Tibial nerve (tissue), 3 donors: ENCODE measurements around the gene ZNF512B.

ENCODE experiments used
- POLR2A ChIP-seq, 2 donors: fragments of 450-650 bp; IDR thresholded peaks; one replicate each; pipeline ENCODE4 v1.6.1; 2017; ENCODE audit warnings: antibody characterized with exemption in 2 of 2, mild to moderate bottlenecking in 2 of 2, moderate library complexity in 2 of 2
- TF ChIP-seq, protein P1 (sequence below), 5 experiments: fragments of 200-600 bp in 3 of 5; fragments of 450-650 bp in 2 of 5; sonication (generic) in 3 of 5; IDR thresholded peaks; one replicate each; pipeline ENCODE4 v1.5.1; 2016 to 2019; ENCODE audit warnings: antibody characterized with exemption in 5 of 5, mild to moderate bottlenecking in 3 of 5, moderate library complexity in 2 of 5

DNA sequence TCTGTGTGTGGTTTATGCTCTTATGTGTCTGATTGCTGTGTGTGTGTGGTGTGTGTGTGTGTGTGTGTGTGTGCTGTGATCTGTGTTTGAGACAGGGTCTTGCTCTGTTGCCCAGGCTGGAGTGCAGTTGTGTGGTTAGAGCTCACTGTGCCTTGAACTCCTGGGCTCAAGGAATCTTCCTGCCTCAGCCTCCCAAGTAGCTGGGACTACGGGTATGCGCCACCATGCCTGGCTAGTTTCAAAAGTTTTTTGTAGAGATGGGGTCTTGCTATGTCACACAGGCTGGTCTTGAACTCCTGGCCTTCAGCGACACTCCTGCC is 3.4 kb upstream of the ZNF512B start:
- TF ChIP-seq, protein P1, sequence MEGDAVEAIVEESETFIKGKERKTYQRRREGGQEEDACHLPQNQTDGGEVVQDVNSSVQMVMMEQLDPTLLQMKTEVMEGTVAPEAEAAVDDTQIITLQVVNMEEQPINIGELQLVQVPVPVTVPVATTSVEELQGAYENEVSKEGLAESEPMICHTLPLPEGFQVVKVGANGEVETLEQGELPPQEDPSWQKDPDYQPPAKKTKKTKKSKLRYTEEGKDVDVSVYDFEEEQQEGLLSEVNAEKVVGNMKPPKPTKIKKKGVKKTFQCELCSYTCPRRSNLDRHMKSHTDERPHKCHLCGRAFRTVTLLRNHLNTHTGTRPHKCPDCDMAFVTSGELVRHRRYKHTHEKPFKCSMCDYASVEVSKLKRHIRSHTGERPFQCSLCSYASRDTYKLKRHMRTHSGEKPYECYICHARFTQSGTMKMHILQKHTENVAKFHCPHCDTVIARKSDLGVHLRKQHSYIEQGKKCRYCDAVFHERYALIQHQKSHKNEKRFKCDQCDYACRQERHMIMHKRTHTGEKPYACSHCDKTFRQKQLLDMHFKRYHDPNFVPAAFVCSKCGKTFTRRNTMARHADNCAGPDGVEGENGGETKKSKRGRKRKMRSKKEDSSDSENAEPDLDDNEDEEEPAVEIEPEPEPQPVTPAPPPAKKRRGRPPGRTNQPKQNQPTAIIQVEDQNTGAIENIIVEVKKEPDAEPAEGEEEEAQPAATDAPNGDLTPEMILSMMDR (IDR thresholded peaks at IDR 0.05), result no peak
- no peak for TF ChIP-seq POLR2A (IDR thresholded peaks at IDR 0.05)
